T-helper 17 cell (primary cell): Measurements from ENCODE around the gene CCDC28B. TPM values are rescaled to one million over a fixed set of nuclear protein-coding genes. Genes with fewer than 3 reads are reported as not detected.

ENCODE experiments used
- ATAC-seq: fragments of 150-1000 bp; cut with Tn5 transposase; 2 replicates; pipeline ENCODE4 v1.10.0; 2021; ENCODE audit warnings: mild to moderate bottlenecking, moderate library complexity
- DNase-seq, 3 donors: peaks; one replicate each; pipeline versions ENCODE4 v3.0.0 to v3.0.0-alpha.2; 2020 to 2021
- H3K9me3 ChIP-seq: one replicate; pipeline ENCODE4 v1.7.0; 2013; ENCODE audit warnings: low read length, mild to moderate bottlenecking; ENCODE audit not compliant: control insufficient read depth, poor library complexity, severe bottlenecking
- H3K27ac Mint-ChIP-seq: one replicate; pipeline ENCODE4 v1.8.0; 2022; ENCODE audit warnings: mild to moderate bottlenecking, moderate library complexity, mixed read lengths
- H3K27me3 Mint-ChIP-seq: one replicate; pipeline ENCODE4 v1.8.0; 2022; ENCODE audit warnings: mixed read lengths
- H3K36me3 Mint-ChIP-seq: one replicate; pipeline ENCODE4 v1.8.0; 2022; ENCODE audit warnings: low read depth, mixed read lengths
- H3K4me1 Mint-ChIP-seq: one replicate; pipeline ENCODE4 v1.8.0; 2022; ENCODE audit warnings: mild to moderate bottlenecking, mixed read lengths
- H3K4me3 Mint-ChIP-seq: one replicate; pipeline ENCODE4 v1.8.0; 2022; ENCODE audit warnings: mild to moderate bottlenecking, moderate library complexity, mixed read lengths
- total RNA-seq, 4 donors: library from RNA in 2 of 4; stranded (reverse) in 2 of 4; gene quantifications; one replicate each; pipeline ENCODE4 v1.2.3 and lab custom pipeline; 2022 to 2026

Gene CCDC28B
- total RNA-seq, 2 donors from 2014 or later, result 4.7 to 4.9 TPM

DNA sequence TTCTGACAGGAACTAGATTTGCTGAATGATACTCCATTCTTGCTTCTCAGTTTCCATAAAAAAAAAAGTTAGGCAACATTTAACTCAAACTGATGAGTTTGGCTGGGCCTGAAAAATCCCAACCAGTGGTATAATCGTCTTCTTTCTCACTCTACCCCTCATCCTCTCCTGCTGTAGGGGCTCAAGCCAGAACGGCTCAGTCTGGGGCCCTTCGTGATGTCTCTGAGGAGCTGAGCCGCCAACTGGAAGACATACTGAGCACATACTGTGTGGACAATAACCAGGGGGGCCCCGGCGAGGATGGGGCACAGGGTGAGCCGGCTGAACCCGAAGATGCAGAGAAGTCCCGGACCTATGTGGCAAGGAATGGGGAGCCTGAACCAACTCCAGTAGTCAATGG, 19.3 kb upstream of the CCDC28B start:
- peak overlapping the region; percentile 90 for H3K27ac Mint-ChIP-seq
- H3K4me3 Mint-ChIP-seq, result peak overlapping the region; percentile 95
- peaks cover 37% of the 10 kb centered on the region for H3K4me1 Mint-ChIP-seq
- DNase-seq (no peak), ATAC-seq (no peak)
- no peaks in the 10 kb centered on the region for H3K27me3 Mint-ChIP-seq
- H3K36me3 Mint-ChIP-seq, result peaks cover 11% of the 10 kb centered on the region
- H3K9me3 ChIP-seq, result no peaks in the 10 kb centered on the region

DNA sequence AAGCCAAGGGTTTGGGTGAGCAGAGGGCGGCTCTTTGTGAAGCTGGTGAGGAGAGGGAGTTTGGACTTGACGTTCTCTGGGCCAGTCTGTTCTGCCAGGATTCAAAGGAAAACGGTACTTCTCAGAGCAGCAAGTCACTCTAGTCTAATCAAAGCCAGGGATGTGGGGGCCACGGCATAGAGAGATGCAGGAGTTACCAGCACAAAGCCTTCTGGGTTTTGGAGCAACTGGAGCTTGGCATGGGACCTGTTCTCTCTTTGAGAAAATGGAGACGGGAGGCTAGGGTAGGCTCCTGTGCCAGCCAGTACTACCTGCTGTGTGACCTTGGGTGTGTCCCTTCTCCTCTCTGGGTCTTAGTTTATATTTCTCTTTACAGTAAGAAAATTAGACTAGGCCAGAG, 18.8 kb upstream of the CCDC28B start:
- H3K4me3 Mint-ChIP-seq, result peak overlapping the region; percentile 52
- no peaks in the 10 kb centered on the region for H3K27me3 Mint-ChIP-seq
- peaks cover 15% of the 10 kb centered on the region for H3K36me3 Mint-ChIP-seq
- peak overlapping the region; percentile 90 for H3K27ac Mint-ChIP-seq
- H3K9me3 ChIP-seq, result no peaks in the 10 kb centered on the region
- peaks cover 42% of the 10 kb centered on the region for H3K4me1 Mint-ChIP-seq
- no peak for DNase-seq
- ATAC-seq, result no peak

DNA sequence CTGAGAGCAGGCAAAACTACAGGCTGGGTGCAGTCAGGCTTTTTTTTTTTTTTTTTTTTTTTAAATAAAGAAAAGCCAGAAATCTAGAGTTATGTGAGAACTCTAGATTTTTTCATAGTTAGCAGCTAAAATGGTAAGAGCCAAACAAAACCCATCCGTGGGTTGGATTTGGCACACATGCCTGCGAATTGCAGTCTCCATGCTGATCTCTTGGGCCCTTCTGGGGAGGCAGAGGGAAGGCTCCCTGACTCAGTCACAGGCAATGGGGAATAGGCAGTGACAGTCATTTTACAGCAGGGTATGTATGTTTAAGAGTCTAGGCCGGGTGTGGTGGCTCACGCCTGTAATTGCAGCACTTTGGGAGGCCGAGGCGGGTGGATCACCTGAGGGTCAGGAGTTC, 18.3 kb upstream of the CCDC28B start:
- H3K4me1 Mint-ChIP-seq, result peaks cover 44% of the 10 kb centered on the region

DNA sequence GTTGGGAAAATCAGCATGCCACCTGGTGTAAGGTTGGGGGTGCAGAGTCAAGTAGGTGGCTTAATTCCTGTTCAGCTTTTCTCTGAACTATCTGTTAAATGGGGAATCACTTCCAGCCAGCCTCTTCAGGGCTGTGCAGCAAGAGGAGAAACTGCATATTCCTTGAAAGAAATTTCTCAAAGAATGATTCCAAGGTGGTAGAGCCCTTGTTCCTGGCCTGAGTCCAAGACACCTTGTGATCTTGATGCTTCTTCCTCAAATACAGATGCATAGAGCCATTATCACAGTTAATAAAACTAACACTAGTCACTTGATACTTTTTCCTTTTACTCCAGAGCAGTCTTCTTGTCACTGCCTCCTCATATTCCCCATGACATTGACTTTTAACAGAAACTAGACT, 15.7 kb upstream of the CCDC28B start:
- ATAC-seq, result no peak
- no peak for DNase-seq
- Mint-ChIP-seq H3K27me3 (no peaks in the 10 kb centered on the region), H3K27ac (no peak overlapping the region), H3K4me1 (peaks cover 39% of the 10 kb centered on the region), H3K4me3 (no peak overlapping the region), H3K36me3 (peaks cover 13% of the 10 kb centered on the region)
- H3K9me3 ChIP-seq, result no peaks in the 10 kb centered on the region

More for the DNA sequence above, 18.3 kb upstream of the CCDC28B start:
- Mint-ChIP-seq H3K4me3 (no peak overlapping the region), H3K36me3 (peaks cover 15% of the 10 kb centered on the region), H3K27me3 (no peaks in the 10 kb centered on the region), H3K27ac (peak overlapping the region; percentile 19)
- ATAC-seq (no peak), DNase-seq (no peak)
- no peaks in the 10 kb centered on the region for H3K9me3 ChIP-seq

DNA sequence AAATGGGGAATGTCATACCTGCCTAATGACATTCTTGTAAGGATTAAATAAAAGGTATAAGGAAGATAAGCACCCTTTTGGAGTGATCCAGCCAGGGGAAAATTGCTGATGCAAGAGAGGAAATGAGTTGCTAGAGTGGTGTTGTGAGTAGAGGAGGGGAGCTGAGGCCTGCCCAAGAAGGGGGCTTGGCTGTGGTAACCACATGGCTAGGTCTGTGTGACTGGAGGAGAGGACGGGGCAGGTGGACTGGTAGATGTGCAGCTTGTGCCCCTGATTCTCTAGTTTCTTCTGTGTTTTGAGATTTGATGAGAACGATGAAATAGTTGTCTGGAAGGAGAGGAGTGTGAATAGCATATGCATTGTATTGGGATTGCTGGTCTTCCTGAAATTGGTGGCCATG, 14.3 kb upstream of the CCDC28B start:
- H3K4me3 Mint-ChIP-seq, result peak overlapping the region; percentile 15
- H3K36me3 Mint-ChIP-seq, result peaks cover 13% of the 10 kb centered on the region
- no peaks in the 10 kb centered on the region for H3K9me3 ChIP-seq
- DNase-seq (no peak), ATAC-seq (no peak)
- no peaks in the 10 kb centered on the region for H3K27me3 Mint-ChIP-seq
- peaks cover 28% of the 10 kb centered on the region for H3K4me1 Mint-ChIP-seq
- H3K27ac Mint-ChIP-seq, result peak overlapping the region; percentile 87

DNA sequence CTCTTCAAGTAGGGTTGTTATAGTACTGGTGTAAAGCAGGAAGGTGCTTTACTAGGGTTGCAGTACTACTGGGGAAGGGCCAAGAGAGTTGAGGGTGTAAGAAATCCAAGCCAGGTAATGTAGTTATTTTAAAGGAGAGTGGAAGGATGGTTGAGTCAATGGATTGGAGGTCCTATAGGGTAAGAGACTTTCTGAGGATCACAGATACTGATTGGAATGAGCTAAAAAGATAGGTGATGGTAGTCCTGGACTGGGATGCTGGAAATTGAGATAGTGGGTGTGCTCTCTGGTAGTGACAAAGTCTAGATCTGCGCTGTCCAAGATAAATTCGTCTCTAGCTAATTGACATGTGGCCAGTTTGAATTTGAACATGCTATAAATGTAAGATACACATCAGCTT, 13.9 kb upstream of the CCDC28B start:
- H3K9me3 ChIP-seq, result no peaks in the 10 kb centered on the region
- no peak for DNase-seq
- peak overlapping the region; percentile 87 for H3K27ac Mint-ChIP-seq
- H3K4me3 Mint-ChIP-seq, result peak overlapping the region; percentile 15
- peaks cover 24% of the 10 kb centered on the region for H3K4me1 Mint-ChIP-seq
- ATAC-seq, result no peak
- no peaks in the 10 kb centered on the region for H3K27me3 Mint-ChIP-seq
- peaks cover 9% of the 10 kb centered on the region for H3K36me3 Mint-ChIP-seq

DNA sequence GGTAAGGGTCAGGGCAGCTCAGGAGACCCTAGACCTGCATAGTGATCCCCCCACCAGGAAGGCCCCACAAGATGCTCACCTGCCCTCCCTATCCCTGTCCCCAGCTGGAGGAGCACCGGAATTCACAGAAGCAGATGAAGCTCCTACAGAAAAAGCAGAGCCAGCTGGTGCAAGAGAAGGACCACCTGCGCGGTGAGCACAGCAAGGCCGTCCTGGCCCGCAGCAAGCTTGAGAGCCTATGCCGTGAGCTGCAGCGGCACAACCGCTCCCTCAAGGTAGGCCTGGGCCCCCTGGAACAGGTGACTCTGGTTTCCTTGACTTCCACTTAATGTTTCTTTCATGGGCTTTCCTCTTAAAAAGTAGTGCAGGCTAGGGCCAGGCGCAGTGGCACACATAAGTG, 12.5 kb upstream of the CCDC28B start:
- no peak for ATAC-seq
- H3K36me3 Mint-ChIP-seq, result peaks cover 14% of the 10 kb centered on the region
- H3K4me3 Mint-ChIP-seq, result no peak overlapping the region

DNA sequence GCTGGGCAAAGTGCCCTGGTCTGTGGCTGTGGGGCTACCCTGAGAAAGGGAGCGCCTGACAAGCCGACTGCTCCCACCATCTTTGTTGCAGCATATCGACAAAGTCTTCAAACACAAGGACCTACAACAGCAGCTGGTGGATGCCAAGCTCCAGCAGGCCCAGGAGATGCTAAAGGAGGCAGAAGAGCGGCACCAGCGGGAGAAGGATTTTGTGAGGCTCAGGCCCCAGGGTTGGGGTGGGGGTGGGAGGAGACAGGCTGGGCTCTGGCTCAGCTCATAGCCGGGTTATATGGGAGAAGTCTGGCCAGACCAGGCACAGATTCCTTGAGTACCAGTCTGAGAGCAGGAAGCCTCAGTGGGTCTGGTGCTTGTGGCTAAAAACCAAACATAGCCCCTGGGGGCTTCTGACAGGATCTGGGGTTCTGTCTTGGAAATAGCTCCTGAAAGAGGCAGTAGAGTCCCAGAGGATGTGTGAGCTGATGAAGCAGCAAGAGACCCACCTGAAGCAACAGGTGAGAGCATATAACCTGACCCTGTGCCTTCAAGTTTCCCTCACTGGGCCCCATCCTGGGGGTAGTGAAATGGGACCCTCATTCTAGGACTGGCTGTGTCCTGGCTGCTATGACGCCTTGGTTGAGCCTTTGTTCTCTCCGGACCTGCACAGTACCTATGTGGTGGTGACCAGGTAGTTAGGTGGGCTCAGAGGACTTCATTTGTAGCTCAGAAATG, 8.0 kb upstream of the CCDC28B start:
- ATAC-seq, result no peak
- DNase-seq, result no peak
- Mint-ChIP-seq H3K27ac (no peak overlapping the region), H3K36me3 (peaks cover 8% of the 10 kb centered on the region), H3K27me3 (no peaks in the 10 kb centered on the region), H3K4me3 (no peak overlapping the region), H3K4me1 (peaks cover 23% of the 10 kb centered on the region)
- H3K9me3 ChIP-seq, result no peaks in the 10 kb centered on the region

More for the DNA sequence above, 12.5 kb upstream of the CCDC28B start:
- H3K4me1 Mint-ChIP-seq, result peaks cover 22% of the 10 kb centered on the region
- H3K9me3 ChIP-seq, result no peaks in the 10 kb centered on the region
- no peak overlapping the region for H3K27ac Mint-ChIP-seq
- H3K27me3 Mint-ChIP-seq, result no peaks in the 10 kb centered on the region
- DNase-seq, result no peak

DNA sequence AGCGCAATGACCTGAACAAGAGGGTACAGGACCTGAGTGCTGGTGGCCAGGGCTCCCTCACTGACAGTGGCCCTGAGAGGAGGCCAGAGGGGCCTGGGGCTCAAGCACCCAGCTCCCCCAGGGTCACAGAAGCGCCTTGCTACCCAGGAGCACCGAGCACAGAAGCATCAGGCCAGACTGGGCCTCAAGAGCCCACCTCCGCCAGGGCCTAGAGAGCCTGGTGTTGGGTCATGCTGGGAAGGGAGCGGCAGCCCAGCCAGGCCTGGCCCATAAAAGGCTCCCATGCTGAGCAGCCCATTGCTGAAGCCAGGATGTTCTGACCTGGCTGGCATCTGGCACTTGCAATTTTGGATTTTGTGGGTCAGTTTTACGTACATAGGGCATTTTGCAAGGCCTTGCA, 5.4 kb upstream of the CCDC28B start:
- H3K4me1 Mint-ChIP-seq, result peaks cover 33% of the 10 kb centered on the region
- peak overlapping the region; percentile 56 for H3K4me3 Mint-ChIP-seq
- DNase-seq (no peak), ATAC-seq (no peak)
- H3K27me3 Mint-ChIP-seq, result no peaks in the 10 kb centered on the region
- peaks cover 8% of the 10 kb centered on the region for H3K36me3 Mint-ChIP-seq
- no peak overlapping the region for H3K27ac Mint-ChIP-seq
- H3K9me3 ChIP-seq, result no peaks in the 10 kb centered on the region

DNA sequence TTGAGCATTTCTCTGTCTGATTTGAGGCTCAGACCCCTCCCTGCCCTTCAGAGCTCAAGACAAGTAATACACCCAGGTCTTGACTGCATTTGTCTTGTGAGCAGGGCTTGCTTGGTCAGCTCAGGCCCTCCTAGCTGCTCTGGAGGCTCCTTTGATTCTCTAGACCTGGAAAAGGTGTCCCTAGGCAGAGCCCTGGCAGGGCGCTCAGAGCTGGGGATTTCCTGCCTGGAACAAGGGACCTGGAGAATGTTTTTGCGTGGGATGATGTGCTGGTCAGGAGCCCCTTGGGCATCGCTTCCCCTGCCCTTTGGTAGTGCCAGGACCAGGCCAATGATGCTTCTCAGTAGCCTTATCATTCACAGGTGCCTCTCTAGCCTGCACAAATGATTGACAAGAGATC, 4.9 kb upstream of the CCDC28B start:
- no peaks in the 10 kb centered on the region for H3K9me3 ChIP-seq
- Mint-ChIP-seq H3K4me1 (peaks cover 38% of the 10 kb centered on the region), H3K27ac (peak overlapping the region; percentile 68), H3K36me3 (peaks cover 8% of the 10 kb centered on the region), H3K4me3 (peak overlapping the region; percentile 15), H3K27me3 (no peaks in the 10 kb centered on the region)
- DNase-seq (no peak), ATAC-seq (no peak)

DNA sequence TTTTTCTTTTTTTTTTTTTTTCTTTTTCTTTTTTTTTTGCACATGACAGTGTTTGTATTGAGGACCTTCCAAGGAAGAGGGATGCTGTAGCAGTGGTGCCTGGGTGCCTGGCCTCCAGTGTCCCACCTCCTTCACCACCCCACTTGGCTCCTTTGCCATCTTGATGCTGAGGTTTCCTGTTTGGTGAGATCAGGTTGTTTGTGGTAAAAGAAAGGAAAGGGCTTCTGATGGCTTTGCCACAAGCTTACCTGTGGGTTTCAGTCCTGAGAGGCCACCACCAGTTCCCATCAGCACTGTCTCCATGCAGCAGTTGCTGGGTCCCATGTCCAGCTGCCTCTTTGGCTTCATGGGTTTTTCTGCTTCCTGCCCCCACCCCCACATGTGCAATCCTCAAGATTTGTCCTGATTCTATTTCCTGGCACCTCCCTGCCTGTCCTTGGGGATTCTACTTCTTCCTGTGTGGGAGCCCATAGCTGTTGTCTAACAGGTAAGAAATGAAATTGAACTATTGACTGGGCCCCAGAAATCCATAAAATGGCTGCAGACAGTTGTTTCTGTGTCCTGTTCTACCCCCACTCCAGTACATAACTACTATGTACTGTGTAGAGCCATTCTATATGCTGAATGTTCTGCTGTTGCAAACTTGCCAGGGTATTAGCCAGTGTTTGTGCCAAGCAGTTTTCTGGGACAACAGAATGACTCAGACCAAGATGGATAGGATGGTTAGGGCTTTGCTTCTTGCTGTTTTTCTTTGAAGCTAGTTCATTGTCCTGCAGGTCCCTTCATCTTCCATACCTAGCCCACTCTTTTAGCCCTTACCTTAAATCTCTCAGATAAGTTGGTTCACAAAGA, 4.2 kb upstream of the CCDC28B start:
- Mint-ChIP-seq H3K4me3 (peak overlapping the region; percentile 82), H3K27ac (peak overlapping the region; percentile 68), H3K4me1 (peaks cover 38% of the 10 kb centered on the region), H3K36me3 (peaks cover 8% of the 10 kb centered on the region), H3K27me3 (no peaks in the 10 kb centered on the region)
- DNase-seq, result no peak
- peak; percentile 31 for ATAC-seq
- H3K9me3 ChIP-seq, result no peaks in the 10 kb centered on the region

DNA sequence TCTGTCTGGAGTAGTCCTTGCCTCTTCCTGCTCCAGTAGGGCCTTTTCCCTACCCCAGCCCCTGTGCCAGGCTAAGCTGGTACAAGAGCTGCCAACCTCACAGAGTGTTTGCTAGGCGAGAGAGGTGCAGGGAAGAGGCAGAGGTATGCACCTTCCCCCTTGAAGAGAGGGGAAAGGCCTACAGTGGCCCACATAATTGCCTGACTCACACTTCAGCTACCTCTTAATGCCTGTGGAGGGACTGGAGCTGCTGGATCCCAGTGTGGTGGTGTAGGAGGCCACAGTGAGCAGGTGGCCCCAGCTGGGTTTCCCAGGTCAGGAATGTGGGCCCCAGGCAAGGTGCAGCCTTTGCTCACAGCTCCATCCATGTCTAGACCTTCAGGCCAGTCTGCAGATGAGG, 3.3 kb upstream of the CCDC28B start:
- Mint-ChIP-seq H3K27me3 (no peaks in the 10 kb centered on the region), H3K27ac (peak overlapping the region; percentile 68), H3K4me3 (peak overlapping the region; percentile 76), H3K4me1 (peaks cover 44% of the 10 kb centered on the region), H3K36me3 (peaks cover 5% of the 10 kb centered on the region)
- DNase-seq, result no peak
- no peaks in the 10 kb centered on the region for H3K9me3 ChIP-seq
- no peak for ATAC-seq

DNA sequence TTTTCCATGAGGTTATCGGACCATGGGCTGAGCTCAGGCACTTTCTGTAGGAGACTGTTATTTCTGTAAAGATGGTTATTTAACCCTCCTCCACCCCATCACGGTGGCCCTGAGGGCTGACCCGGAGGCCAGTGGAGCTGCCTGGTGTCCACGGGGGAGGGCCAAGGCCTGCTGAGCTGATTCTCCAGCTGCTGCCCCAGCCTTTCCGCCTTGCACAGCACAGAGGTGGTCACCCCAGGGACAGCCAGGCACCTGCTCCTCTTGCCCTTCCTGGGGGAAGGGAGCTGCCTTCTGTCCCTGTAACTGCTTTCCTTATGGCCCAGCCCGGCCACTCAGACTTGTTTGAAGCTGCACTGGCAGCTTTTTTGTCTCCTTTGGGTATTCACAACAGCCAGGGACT, 2.6 kb upstream of the CCDC28B start:
- peak overlapping the region; percentile 87 for H3K27ac Mint-ChIP-seq
- H3K9me3 ChIP-seq, result no peaks in the 10 kb centered on the region
- H3K27me3 Mint-ChIP-seq, result no peaks in the 10 kb centered on the region
- H3K4me3 Mint-ChIP-seq, result no peak overlapping the region
- no peak for ATAC-seq
- H3K36me3 Mint-ChIP-seq, result peaks cover 4% of the 10 kb centered on the region
- no peak for DNase-seq
- H3K4me1 Mint-ChIP-seq, result peaks cover 46% of the 10 kb centered on the region
